ENCODE results near the gene CFLAR.
"Not testable (repeated sequence)": the region's sequence is repeated elsewhere in the genome, so short reads cannot be mapped to it uniquely, and the experiment has no call there.

CFLAR gene

DNA sequence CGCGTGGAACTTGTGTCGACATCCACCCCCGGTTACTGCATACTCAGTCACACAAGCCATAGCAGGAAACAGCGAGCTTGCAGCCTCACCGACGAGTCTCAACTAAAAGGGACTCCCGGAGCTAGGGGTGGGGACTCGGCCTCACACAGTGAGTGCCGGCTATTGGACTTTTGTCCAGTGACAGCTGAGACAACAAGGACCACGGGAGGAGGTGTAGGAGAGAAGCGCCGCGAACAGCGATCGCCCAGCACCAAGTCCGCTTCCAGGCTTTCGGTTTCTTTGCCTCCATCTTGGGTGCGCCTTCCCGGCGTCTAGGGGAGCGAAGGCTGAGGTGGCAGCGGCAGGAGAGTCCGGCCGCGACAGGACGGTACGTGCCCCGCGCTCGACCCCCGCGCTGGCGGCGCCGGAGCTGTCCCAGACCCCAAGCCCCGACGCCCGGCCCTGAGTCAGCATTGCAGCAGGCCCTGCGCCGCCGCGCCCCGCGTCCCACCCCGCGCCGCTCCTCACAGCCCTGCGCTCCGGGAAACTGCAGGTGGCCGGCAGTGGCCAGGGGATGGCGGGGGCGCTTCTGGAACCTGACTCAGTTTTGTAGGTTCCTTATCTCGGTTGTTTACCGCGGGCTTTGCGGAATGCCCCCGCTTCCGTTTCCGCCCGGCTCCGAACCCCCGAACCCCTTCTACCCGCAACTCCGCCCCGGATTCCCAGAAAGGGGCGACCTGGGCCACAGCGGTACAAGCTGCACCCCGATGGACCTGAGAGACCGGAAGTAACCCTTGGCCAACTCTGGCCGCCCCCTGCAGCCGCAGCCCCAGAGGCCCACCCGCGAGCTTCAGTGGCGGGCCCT is at the start of gene CFLAR:
TSS of gene CFLAR (plus strand) at position 50 of the 844 bp plus-strand sequence. CDS start 13,702 bp downstream, outside the sequence.
- peak; percentile 91 for DNase-seq

DNA sequence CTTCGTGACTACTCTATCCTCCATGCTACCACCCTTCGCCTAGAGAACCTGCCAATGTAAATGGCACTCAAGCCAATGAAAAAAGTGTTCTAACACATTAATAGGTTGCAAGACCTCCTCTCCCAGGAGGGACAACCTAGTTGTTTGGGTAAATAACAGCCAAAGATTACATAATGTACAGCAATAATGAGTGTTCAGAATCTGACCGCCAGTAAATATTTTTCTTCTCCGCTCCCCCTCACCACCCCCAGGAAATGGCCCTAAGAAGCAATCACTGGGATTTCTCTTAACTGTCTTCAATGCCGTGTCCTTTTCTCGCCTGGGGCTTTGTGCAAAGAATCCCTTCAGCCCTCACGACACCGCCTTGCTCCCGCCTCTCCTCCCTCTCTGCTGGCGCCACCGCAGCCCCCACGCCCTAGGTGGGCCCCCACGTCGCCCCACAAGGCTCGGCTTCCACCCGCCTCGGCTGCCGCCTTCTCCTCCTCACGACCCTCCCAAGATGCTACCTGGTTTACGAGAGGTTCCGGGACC is 45.0 kb upstream of the CFLAR start:
- no peak for DNase-seq

DNA sequence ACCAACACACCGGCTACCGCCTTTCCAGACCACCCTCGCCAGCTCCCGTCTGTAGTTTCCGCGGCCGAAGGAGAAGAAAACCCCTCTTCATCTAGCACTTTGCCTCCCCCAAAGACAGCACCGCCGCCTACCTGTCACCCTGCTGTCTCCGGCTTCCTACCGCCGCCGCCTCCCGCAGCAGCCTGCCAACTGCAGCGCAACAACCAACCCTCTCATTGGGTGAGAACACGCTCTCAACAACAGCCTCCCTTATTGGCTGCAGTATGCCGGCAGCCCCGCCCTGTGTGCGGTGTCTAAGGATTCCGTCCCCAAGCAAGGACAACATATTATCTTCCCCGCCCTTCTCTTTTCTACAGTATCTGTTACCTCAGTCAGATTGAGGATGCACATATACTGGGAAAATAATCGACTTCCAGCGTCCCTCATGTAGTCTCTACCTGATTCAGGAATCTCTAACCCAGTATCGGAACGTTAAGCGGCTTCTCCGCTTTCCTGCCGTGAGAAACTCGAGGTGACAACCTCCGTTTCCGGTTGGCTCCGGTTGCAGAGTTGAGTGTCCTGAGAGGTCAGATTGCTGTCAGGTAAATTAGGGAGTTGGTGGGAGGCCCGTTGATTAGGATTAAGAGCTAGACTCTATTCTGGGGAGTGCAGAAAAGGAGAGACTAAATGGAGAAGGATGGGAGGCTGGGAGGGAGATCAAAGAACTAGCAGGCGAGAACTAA is 44.3 kb upstream of the CFLAR start, which contains the start of the genes HYCC2 and NDUFB3:
TSS of gene HYCC2 (minus strand) at position 193 of the 722 bp plus-strand sequence. CDS start 47,662 bp downstream, outside the sequence.
TSS of gene NDUFB3 (plus strand) at position 523 of the 722 bp plus-strand sequence. CDS start 6,882 bp downstream, outside the sequence.
- peak; percentile 96 for DNase-seq

DNA sequence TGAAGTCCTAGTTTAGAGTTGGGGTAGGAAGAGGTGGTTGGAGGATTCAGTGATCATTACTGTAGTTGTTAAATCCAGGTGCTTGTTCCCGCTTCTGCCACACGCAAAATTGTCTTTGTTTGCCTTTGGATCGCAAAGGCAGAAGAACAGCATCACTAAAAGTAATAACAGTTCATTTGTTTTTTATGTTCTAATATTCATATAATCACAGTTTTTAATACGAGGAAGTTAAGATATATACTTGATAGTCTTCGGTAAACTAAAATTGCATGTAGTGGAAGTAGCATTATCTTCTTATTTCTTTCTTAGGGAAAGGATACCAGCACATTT is 43.8 kb upstream of the CFLAR start:
- no peak for DNase-seq

DNA sequence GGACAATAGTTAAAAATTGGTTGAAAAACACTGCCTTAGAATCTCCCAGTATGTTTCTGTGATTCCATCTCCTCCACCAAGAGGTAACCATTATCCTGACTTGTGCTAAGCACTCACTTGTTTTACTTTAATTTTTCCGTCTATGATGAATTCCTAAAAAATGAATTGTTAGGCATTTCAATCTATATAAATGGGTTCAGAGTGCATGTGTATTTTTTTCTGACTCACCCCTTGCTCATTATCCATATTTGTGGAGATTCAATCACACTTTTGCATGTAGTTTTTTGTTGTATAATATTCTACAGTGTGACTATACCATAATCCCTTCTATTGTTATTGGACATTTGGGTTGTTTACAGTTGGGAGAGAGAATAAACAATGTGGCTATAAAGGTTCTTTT is 42.9 kb upstream of the CFLAR start:
- DNase-seq = no peak

DNA sequence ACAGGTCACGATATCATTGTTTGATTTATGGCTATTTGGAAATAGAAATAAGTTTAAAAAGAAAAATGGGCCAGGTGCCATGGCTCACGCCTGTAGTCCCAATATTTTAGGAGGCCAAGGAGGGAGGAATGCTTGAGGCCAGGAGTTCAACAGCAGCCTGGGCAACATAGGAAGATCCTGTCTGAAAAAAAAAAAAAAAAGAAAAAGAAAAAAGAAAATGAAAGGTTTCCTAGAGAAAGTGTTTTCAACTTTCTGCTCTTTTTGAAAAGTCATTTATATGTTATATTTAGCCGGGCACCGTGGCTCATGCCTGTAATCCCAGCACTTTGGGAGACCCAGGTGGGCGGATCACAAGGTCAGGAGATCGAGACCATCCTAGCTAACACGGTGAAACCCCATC is 41.0 kb upstream of the CFLAR start:
- DNase-seq = no peak

DNA sequence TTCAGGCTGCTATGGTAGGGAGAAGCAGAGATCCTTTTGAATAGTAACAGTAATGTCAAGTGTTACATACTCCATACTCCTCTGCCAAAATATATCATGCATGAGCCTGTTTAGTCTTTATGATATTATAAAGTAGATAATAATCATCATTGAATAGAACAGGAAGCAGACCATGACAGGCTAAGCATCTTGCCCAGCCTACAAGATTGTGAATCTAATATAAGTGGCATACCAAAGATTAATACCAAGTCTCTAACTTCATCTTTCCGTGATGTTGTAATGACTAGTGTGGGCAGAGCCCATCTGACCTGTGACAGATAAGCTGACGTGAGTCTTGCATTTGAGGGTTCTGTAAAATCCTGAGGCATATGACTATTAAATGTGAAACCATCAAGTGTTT is 31.1 kb upstream of the CFLAR start:
- DNase-seq = no peak

DNA sequence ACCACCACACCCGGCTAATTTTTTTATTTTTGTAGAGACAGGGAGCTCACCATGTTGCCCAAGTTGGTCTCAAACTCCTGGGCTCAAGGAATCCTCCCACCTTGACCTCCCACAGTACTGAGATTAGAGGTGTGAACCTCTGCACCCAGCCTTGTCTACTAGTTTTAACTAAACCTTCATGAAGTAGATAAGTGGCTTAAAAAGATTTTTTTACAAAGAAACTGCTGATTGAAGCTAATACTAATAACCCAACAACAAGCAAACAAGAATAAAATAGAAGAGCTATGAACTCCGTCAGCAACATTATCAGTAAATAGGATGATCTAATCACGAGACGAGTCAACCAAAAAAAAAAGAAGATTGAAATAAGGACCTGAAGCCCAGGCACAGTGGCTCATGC is 25.4 kb upstream of the CFLAR start:
- no peak for DNase-seq

DNA sequence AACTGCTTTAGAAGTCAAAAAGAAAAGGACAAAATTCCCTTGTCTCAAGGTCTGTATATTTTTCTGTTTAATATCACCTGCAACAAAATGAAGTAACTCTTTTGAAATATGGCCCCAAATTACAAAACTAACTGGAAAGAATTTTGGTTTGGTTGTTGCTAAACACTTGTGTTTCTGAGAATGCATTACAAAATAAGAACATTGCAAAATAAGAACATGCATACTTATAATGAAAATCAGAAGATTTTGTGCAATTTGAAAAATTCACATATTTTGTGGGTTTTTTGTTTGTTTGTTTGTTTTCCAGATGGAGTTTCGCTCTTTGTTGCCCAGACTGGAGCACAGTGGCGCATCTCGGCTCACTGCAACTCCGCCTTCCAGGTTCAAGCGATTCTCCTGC is 22.4 kb upstream of the CFLAR start:
- no peak for DNase-seq

DNA sequence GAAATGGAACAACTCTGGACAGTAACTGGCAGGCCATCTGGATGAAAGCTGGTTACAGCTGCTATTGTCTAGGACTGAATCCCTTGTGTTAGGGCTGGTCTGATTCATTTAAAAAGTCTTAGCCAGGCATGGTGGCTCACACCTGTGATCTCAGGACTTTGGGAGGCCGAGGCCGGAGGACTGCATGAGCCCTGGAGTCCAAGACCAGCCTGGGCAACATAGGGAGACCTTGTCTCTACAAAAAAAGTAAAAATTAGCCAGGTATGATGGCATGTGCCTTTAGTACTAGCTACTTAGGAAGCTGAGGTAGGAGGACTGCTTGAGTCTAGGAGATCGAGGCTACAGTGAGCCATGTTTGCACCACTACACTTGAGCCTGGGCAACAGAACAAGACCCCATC is 15.5 kb upstream of the CFLAR start:
- DNase-seq = no peak

DNA sequence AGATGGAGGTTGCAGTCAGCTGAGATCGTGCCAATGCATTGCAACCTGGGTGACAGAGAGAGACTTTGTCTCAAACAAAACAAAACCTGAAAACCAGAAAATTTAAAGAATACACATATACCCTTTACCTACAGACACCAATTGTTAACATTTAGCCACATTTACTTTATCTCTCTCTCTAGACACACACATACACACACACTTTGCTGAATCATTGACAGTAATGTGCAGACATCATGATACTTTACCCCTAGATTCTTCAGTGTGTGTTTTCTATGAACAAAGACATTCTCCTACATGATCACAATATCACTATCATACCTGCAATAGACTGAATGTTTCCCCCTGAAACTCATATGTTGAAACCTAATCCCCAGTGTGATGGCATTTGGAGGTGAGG is 10.2 kb upstream of the CFLAR start:
- no peak for DNase-seq

DNA sequence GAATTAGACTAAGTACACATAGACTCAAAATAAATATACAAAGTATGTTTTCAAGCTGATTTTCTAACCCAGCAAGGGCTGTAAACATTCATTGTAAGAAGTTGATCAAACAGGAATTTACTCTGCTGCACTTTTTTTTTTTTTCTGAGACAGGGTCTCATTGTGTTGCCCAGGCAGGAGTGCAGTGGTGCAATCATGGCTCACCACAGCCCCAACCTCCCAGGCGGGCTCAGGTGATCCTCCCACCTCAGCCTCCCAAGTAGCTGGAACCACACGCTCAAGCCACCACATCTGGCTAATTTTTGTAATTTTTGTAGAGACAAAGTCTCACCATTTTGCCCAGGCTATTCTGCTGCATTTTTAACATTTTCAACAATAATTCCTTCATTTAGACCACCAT is 8.3 kb upstream of the CFLAR start:
- no peak for DNase-seq

DNA sequence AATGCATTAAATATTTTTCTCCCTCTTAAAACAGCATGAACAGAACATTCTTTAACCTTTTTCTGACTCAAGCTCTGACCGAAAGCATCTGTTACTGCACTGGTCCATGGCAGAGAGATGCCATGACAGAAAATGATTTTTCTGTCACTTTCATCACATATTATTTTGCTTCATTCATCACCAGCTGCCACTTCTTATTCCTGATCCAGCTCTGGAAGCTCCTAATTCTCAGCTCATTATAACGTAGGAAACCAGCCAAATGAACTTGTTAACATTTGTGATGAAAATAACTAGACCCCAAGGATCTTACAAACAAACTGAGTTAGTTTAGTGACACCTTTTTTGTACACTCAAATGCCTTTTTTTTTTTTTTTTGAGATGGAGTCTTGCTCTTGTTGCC is 7.6 kb upstream of the CFLAR start:
- DNase-seq = no peak

DNA sequence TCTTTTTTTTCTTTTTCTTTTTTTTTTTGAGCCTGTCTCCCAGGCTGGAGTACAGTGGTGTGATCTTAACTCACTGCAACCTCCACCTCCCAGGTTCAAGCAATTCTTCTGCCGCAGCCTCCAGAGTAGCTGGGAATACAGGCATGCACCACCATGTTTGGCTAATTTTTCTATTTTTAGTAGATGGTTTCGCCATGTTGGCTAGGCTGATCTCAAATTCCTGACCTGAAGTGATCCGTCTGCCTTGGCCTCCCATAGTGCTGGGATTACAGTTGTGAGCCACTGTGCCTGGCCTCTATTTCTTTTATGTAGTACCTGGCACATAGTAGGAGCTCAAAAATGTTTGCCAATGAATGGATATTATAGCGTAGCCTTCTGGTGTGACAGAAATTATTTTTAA is 6.8 kb upstream of the CFLAR start:
- DNase-seq = no peak

DNA sequence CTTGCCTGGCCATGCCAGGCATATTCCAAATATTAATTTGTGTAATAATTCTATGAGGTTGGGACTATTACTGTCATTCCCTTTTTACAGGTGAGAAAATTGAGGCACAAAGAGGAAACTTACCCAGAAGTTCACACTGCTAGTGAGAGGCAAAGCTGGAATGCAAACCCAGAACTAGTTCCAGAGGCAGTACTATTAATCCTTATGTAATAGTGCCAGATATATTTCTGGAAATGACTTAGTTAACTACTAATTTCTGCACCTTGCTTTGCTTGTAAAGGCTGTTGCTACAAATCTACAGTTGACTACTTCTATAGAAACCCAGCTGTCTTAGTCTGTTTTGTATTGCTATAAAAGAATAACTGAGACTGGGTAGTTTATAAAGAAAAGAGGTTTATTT is 5.3 kb upstream of the CFLAR start:
- DNase-seq = no peak

DNA sequence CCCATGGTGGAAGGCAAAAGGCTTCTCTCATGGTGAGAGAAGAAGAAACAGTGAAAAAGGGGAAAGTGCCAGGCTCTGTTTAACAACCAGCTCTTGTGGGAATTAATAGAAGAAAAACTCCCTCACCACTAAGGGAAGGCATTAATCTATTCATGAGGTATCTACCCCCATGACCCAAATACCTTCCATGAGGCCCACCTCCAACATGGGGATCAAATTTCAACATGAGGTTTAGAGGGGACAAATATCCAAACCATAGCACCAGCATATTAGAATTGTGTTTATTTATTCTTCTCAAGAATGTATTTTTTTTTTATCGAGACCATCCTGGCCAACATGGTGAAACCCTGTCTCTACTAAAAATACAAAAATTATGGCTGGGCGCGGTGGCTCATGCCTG is 4.9 kb upstream of the CFLAR start:
- no peak for DNase-seq

DNA sequence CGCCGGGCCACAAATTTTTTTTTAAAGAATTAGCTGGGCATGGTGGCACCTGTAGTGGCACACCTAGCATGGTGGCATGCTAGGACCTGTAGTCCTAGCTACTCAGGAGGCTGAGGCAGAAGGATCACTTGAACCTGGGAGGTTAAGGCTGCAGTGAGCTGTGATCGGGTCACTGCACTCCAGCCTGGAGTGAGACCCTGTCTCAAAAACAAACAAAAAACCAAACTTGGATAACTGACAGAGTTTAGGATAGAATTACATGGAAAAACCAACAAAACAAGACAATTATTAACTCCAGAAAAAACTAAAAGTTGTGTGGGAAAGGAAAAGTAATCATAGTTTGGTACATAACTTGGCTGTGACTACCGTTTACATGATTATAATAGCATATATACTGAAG is 1.6 kb upstream of the CFLAR start:
- DNase-seq = no peak

DNA sequence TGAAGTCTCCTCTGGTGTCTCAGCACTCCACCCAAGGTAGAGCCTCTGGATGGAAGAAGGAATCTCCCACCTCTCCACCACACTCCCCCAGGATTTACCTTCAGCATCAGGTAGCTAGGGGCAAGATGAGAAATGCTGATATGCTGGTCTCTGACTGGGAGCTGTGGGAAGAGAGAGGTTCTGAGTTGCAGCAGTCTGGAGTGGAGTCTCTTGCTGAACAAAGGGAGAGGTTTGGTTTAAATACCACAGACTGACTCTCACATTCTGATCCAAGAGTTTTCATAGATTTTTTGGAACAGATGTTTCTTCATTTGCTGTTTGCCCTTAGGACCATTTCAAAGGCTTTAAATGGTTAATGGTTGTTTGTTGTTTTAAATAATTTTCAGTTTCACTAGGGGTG is 1.1 kb upstream of the CFLAR start:
- no peak for DNase-seq

DNA sequence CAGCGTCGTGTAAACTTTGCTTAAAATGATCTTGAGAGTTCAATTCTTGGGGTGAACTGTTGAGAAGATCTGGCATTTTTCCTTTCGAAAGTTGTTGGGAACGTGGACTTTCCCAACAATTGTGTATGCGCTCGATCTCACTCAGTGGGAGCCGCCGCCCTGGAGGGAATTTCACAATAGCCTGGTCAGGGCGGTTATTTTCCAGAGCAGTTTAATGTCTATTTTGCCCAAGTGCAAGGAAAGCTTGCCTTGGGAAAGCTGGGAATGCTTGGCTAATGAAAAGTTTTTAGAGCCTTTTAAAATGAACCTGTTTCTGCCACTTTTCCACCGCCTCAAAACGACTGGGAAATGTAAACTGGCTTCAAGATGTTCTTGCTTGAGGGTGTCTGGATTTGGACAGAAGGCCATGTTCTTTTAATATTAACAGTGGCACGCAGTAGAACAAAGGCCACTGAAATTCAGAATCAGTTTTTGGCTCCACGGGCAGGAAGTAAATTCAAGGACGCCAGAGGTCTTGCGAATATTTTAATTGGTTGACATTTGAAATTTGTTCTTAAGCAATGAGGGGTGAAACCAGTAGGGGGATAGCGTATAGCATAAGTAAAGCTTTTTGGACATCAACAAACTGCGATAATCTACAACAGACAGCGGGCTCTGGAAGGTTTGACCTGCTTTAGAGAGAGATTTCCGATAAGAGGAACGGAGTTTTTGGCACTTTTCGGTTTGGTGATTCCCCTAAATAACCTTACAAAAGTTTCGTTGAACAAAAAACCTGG is 1.2 kb downstream of the CFLAR start:
- DNase-seq = peak; percentile 84

DNA sequence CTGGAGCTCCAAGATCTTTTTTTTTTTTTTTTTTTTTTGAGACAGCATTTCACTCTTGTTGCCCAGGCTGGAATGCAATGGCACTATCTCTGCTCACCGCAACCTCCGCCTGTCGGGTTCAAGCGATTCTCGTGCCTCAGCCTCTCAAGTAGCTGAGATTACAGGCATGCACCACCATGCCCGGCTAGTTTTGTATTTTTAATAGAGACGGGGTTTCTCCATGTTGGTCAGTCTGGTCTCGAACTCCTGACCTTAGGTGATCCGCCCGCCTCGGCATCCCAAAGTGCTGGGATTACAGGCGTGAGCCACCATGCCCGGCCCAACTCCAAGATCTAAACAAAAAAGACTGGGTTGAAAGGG is 1.8 kb downstream of the CFLAR start:
- DNase-seq = not testable (repeated sequence)

DNA sequence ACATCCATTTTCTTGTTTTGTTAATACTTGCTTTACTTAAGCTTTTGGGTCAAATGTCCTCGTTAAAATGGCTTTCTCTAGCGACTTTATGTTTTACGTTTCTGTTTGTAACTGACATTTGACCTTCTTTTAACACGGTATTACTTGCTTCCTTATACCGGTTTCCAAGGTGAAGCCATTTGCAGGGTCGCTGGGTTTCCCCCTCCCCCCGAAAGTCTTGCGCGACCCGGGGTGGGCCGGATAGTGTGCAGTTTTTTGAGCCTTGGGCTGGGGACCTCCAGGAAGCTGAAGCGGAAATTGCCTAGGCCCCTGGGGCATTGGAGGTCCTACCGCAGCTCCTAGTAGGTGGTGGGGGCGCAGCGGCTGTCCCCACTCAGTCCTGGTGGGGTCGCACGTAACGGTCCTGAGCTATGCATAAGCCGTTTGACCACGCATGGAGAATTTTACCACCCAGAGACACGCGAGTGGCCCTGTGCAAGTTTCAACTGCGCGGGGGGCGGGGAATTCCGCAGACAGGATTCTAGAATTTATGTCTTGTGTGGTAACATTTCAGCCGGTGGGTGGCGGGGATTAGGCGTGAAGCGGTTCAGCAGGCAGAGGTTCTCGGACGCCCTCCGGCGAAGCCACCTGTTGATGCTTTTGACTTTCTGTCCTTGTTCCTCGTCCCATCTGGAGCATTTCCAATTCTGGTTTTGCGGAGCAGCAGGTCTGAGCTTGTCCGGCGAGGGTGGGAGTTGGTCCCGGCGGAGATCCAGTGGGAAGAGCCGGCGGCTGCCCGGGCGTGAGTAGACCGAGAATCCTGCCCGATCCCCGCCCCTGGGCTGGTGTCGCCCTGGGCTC is 2.4 kb downstream of the CFLAR start:
- DNase-seq = peak; percentile 93

Measured in activated CD4-positive, alpha-beta T cell treated with anti-CD3 and anti-CD28 coated beads, Interleukin-2, Interleukin-6, amounts not matched to agents 100 ng/mL and 50 ng/mL, durations not matched to agents 16 hours and 8 hours (primary cell).